ENCODE results near the gene FNIP2.

DNA sequence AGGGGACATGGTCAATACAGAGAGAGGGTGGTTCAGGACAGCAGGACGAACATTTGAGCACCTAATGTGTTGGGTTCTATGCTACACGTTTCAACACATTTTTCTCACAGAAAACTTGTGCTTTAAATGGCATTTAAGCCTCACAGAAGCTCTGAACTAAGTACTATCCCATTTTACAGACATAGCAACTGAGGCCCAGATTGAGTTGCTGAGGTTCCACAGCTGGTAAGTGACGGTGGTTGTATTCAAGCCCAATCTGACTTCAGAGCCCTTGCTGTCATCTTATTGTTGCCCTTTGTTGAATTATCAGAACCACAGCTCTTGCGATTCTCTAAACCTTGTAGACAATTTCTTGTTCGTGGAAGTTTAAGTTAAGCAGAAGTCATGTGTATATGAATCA, 116.7 kb downstream of the FNIP2 start:
- TF ChIP-seq, protein P1, sequence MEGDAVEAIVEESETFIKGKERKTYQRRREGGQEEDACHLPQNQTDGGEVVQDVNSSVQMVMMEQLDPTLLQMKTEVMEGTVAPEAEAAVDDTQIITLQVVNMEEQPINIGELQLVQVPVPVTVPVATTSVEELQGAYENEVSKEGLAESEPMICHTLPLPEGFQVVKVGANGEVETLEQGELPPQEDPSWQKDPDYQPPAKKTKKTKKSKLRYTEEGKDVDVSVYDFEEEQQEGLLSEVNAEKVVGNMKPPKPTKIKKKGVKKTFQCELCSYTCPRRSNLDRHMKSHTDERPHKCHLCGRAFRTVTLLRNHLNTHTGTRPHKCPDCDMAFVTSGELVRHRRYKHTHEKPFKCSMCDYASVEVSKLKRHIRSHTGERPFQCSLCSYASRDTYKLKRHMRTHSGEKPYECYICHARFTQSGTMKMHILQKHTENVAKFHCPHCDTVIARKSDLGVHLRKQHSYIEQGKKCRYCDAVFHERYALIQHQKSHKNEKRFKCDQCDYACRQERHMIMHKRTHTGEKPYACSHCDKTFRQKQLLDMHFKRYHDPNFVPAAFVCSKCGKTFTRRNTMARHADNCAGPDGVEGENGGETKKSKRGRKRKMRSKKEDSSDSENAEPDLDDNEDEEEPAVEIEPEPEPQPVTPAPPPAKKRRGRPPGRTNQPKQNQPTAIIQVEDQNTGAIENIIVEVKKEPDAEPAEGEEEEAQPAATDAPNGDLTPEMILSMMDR (IDR thresholded peaks at IDR 0.05), result no peak
- TF ChIP-seq EZH2 (IDR thresholded peaks at IDR 0.05; ENCODE audit: borderline replicate concordance, insufficient read depth, low read depth, low read length, poor library complexity, severe bottlenecking), result no peak
